Activated naive CD4-positive, alpha-beta T cell treated with anti-CD3 and anti-CD28 coated beads, Interleukin-2, amount 10 ng/mL, durations not matched to agents 7 days and 5 days (primary cell): ENCODE results near the gene RERE.

Source experiments
- CTCF ChIA-PET: fragments of 350-600 bp; sonication (Branson Sonifier 250); formaldehyde crosslinking; loops from one replicate; lab custom pipeline; 2021; ENCODE audit warnings: antibody characterized with exemption; lab: Charles Lee
- DNase-seq: peaks from one replicate; pipeline ENCODE4 v3.0.0-alpha.2; 2020
- H3K27ac Mint-ChIP-seq: one replicate; pipeline ENCODE4 v1.8.0; 2021; ENCODE audit warnings: mild to moderate bottlenecking, moderate library complexity, mixed read lengths
- H3K27me3 Mint-ChIP-seq: one replicate; pipeline ENCODE4 v1.8.0; 2021; ENCODE audit warnings: mild to moderate bottlenecking, mixed read lengths
- H3K36me3 Mint-ChIP-seq: one replicate; pipeline ENCODE4 v1.8.0; 2021; ENCODE audit warnings: mixed read lengths
- H3K4me1 Mint-ChIP-seq: one replicate; pipeline ENCODE4 v1.8.0; 2021; ENCODE audit warnings: mixed read lengths
- H3K4me3 Mint-ChIP-seq: one replicate; pipeline ENCODE4 v1.8.0; 2021; ENCODE audit warnings: mild to moderate bottlenecking, moderate library complexity, mixed read lengths
- H3K9me3 Mint-ChIP-seq: one replicate; pipeline ENCODE4 v1.8.0; 2021; ENCODE audit warnings: mixed read lengths

The RERE gene

DNA sequence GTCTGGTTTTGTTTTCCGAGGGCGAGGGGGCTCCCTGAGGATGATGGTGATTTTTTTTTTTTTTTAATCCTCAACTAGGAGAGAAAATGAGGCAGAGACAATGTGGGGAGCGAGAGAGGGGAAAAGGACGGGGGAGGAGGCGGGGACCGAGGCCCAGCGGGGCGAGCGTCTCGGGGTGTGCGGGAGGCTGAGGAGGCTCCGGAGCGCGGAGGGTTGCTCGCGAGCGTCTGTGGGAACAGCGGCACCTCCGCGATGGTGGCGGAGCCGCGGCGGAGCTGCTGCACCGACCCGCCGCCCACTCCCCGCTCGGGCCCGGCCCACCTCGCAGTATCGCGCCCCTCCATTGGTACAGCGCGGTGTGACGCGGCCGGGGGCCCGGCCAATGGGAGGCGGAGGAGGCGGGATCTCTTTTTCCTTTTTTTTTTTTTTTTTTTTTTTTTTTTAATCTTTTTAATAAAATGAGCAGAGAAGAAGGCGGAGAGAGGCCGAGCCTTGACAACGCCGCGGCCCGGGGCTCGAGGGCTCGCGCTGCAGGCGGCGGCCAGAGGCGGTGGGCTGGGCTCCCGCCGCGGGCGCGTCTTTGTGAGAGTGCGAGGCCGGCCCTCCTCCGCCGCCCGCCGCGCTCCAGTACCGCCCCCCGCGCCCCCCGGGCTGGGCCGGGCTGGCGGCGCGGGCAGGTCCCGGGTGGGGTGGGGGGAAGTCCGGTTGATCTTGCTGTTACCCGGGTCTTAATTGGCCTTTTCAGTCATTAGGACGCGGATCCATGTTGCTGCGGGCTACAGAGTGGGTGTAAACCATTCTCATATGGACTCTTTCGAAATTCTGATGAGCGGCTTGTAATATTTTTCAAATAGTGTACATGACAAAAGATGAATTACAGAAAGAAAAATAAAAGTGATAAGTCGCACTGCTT lies at the start of gene RERE:
Gene RERE, minus strand, starts transcription at position 229 of the 913 bp plus-strand sequence.
- Mint-ChIP-seq H3K27me3 (peaks cover 42% of the 10 kb centered on the region), H3K9me3 (no peaks in the 10 kb centered on the region), H3K36me3 (peaks cover 2% of the 10 kb centered on the region), H3K4me3 (peak within 1 kb of the TSS; percentile 85), H3K27ac (peak within 1 kb of the TSS; percentile 86), H3K4me1 (peaks cover 40% of the 10 kb centered on the region)
- CTCF ChIA-PET, result interaction anchor here (0.6 kb wide), 1 partner anchor 286 kb away, joined by 3 read pairs; no protein-coding TSS in a partner anchor
- peak; percentile 95 for DNase-seq

DNA sequence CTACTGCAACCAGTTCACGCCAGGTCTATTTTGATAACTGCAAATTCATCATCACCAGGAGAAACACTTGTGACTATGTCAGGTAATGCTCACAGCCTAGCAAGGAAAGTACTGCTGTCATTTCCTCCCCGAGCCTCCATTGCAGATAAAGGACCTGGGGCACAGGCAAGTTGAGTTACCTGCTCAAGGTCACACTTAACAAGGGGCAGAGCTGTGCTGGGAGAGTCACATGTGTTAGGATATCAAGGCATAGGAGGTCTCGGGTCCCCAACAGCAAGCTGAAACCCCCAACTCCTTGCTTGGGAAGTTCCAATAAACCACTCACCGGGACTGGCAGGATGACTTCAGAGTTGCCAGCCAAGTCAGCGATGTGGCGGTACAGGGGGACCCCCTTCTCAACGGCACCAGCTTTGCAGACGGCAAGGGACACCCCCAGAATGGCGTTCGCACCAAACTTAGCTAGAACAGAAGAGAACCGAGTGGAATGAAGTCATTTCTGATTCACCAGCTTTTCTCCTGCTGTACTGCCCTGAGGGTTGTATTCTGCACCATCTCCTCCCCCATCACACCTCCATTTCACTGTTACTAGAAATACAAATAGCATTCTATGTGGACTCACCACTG lies 49.5 kb upstream of the RERE start:
- CTCF ChIA-PET, result interaction anchor here (1.0 to 1.6 kb wide), 3 partner anchors 8 to 138 kb away, joined by 3 to 6 read pairs (median 3); no protein-coding TSS in a partner anchor
- Mint-ChIP-seq H3K4me3 (no peak overlapping the region), H3K9me3 (no peaks in the 10 kb centered on the region), H3K36me3 (peaks cover 89% of the 10 kb centered on the region), H3K27ac (peak overlapping the region; percentile 74), H3K4me1 (peaks cover 74% of the 10 kb centered on the region), H3K27me3 (no peaks in the 10 kb centered on the region)
- no peak for DNase-seq

GRCh38 chr1:8866173-8866791 lies 48.8 kb upstream of the RERE start:
- CTCF ChIA-PET, result interaction anchor here (1.1 to 1.6 kb wide), 3 partner anchors 7 to 139 kb away, joined by 3 to 6 read pairs (median 3); no protein-coding TSS in a partner anchor
- H3K36me3 Mint-ChIP-seq, result peaks cover 87% of the 10 kb centered on the region
- H3K4me3 Mint-ChIP-seq, result no peak overlapping the region
- DNase-seq, result no peak
- peaks cover 71% of the 10 kb centered on the region for H3K4me1 Mint-ChIP-seq
- H3K9me3 Mint-ChIP-seq, result no peaks in the 10 kb centered on the region
- H3K27ac Mint-ChIP-seq, result peak overlapping the region; percentile 71
- H3K27me3 Mint-ChIP-seq, result no peaks in the 10 kb centered on the region

- H3K27ac Mint-ChIP-seq, result peak overlapping the region; percentile 76
- DNase-seq, result no peak
- CTCF ChIA-PET, result interaction anchor here (0.8 to 1.6 kb wide), 5 partner anchors 16 to 140 kb away, joined by 3 to 7 read pairs (median 3); no protein-coding TSS in a partner anchor
- no peaks in the 10 kb centered on the region for H3K27me3 Mint-ChIP-seq
- H3K4me1 Mint-ChIP-seq, result peaks cover 69% of the 10 kb centered on the region
- no peaks in the 10 kb centered on the region for H3K9me3 Mint-ChIP-seq
- H3K4me3 Mint-ChIP-seq, result no peak overlapping the region
- peaks cover 85% of the 10 kb centered on the region for H3K36me3 Mint-ChIP-seq
These were observed 47.4 kb upstream of the RERE start for GRCh38 chr1:8864713-8865344.

GRCh38 chr1:8863794-8864233 lies 46.4 kb upstream of the RERE start:
- Mint-ChIP-seq H3K9me3 (no peaks in the 10 kb centered on the region), H3K27me3 (no peaks in the 10 kb centered on the region), H3K4me1 (peaks cover 65% of the 10 kb centered on the region), H3K36me3 (peaks cover 82% of the 10 kb centered on the region), H3K27ac (peak overlapping the region; percentile 60), H3K4me3 (no peak overlapping the region)
- CTCF ChIA-PET, result interaction anchor here (1.5 to 3.9 kb wide), 4 partner anchors 8 to 141 kb away, joined by 3 to 16 read pairs (median 12); no protein-coding TSS in a partner anchor
- no peak for DNase-seq

- Mint-ChIP-seq H3K27me3 (no peaks in the 10 kb centered on the region), H3K4me1 (peaks cover 72% of the 10 kb centered on the region), H3K9me3 (no peaks in the 10 kb centered on the region), H3K36me3 (peaks cover 87% of the 10 kb centered on the region), H3K27ac (peak overlapping the region; percentile 60), H3K4me3 (no peak overlapping the region)
- no peak for DNase-seq
- CTCF ChIA-PET, result interaction anchor here (1.4 to 3.9 kb wide), 5 partner anchors 9 to 141 kb away, joined by 5 to 16 read pairs (median 15); no protein-coding TSS in a partner anchor
These were observed 45.7 kb upstream of the RERE start for GRCh38 chr1:8863138-8863537.

DNA sequence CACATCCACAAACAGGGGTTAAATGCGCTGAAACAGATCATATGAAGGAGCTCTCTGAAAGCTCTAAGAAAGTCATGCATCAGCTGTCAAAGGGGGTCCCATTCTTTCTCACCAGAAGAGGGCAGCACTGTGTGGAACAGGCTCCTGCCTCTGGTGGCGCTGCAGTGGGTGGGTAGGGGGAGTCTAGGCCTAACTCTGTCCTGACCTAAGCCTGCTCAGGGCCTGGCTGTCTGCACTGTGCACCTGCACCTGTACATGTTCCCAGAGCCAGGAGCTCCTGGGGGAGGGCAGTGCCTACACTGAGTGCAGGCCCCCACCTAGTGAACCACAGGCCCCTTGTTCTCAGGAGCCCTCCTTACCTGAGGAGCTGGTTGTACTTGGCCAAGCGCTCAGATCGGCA lies 45.1 kb upstream of the RERE start:
- Mint-ChIP-seq H3K27ac (peak overlapping the region; percentile 53), H3K4me3 (no peak overlapping the region), H3K36me3 (peaks cover 85% of the 10 kb centered on the region), H3K4me1 (peaks cover 69% of the 10 kb centered on the region), H3K27me3 (no peaks in the 10 kb centered on the region), H3K9me3 (no peaks in the 10 kb centered on the region)
- CTCF ChIA-PET, result interaction anchor here (0.7 to 3.9 kb wide), 7 partner anchors 9 to 142 kb away, joined by 3 to 16 read pairs (median 7); no protein-coding TSS in a partner anchor
- peak; percentile 65 for DNase-seq

- H3K27me3 Mint-ChIP-seq, result no peaks in the 10 kb centered on the region
- no peak overlapping the region for H3K4me3 Mint-ChIP-seq
- CTCF ChIA-PET, result interaction anchor here (0.6 to 4.2 kb wide), 13 partner anchors 9 to 144 kb away, joined by 3 to 37 read pairs (median 4); no protein-coding TSS in a partner anchor
- H3K27ac Mint-ChIP-seq, result peak overlapping the region; percentile 34
- peaks cover 85% of the 10 kb centered on the region for H3K36me3 Mint-ChIP-seq
- no peak for DNase-seq
- peaks cover 59% of the 10 kb centered on the region for H3K4me1 Mint-ChIP-seq
- no peaks in the 10 kb centered on the region for H3K9me3 Mint-ChIP-seq
These were observed 43.5 kb upstream of the RERE start for GRCh38 chr1:8860738-8861516.

GRCh38 chr1:8858888-8859706 lies 41.7 kb upstream of the RERE start:
- DNase-seq, result peak; percentile 67

DNA sequence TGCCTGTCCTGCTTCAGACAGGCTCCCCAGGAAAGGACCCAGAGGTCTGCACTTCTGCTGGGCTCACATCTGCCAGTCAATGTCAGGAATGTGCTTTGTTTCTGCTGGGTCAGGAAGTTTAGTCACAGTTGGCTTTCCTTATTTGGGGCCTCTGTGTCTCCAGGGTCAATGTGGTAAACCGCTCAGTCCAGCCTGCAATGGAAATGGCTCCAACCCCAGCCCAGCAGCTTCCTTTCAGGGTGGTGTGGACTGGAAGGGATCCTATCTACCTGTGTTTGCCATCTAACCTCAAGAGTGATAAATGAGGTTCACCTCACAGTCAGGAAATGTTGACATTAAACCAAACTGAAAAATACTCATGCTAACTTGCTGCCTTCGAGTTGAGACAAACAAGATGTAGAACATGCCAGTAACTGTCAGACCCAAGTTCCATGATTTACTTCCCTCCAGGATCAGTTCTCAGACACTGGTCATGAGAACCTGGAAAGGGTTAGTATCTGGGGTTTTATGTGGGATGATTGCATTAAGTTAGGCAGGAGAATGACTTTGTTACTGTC lies 40.8 kb upstream of the RERE start:
- Mint-ChIP-seq H3K4me1 (peaks cover 42% of the 10 kb centered on the region), H3K27ac (peak overlapping the region; percentile 71), H3K36me3 (peaks cover 61% of the 10 kb centered on the region), H3K9me3 (no peaks in the 10 kb centered on the region), H3K27me3 (no peaks in the 10 kb centered on the region), H3K4me3 (no peak overlapping the region)
- no peak for DNase-seq
- CTCF ChIA-PET, result interaction anchor here (0.6 to 4.2 kb wide), 11 partner anchors 9 to 323 kb away, joined by 3 to 37 read pairs (median 3); no protein-coding TSS in a partner anchor

More at GRCh38 chr1:8858888-8859706, 41.7 kb upstream of the RERE start:
- Mint-ChIP-seq H3K36me3 (peaks cover 70% of the 10 kb centered on the region), H3K27me3 (no peaks in the 10 kb centered on the region), H3K4me1 (peaks cover 52% of the 10 kb centered on the region), H3K4me3 (no peak overlapping the region), H3K27ac (peak overlapping the region; percentile 78), H3K9me3 (no peaks in the 10 kb centered on the region)
- CTCF ChIA-PET, result interaction anchor here (0.6 to 4.2 kb wide), 19 partner anchors 8 to 324 kb away, joined by 3 to 37 read pairs (median 4); partner anchors contain the start of gene ENO1

- no peak overlapping the region for H3K27ac Mint-ChIP-seq
These were observed 39.4 kb upstream of the RERE start for GRCh38 chr1:8856689-8857412.

More at GRCh38 chr1:8856689-8857412, 39.4 kb upstream of the RERE start:
- no peaks in the 10 kb centered on the region for H3K9me3 Mint-ChIP-seq
- DNase-seq, result no peak
- H3K27me3 Mint-ChIP-seq, result no peaks in the 10 kb centered on the region
- no peak overlapping the region for H3K4me3 Mint-ChIP-seq
- CTCF ChIA-PET, result interaction anchor here (1.2 to 4.2 kb wide), 3 partner anchors 8 to 148 kb away, joined by 3 to 37 read pairs (median 7); no protein-coding TSS in a partner anchor
- peaks cover 48% of the 10 kb centered on the region for H3K36me3 Mint-ChIP-seq
- H3K4me1 Mint-ChIP-seq, result peaks cover 32% of the 10 kb centered on the region
